Neural crest cell (in vitro differentiated cells): ENCODE measurements around the gene CAMK2B. TPM values are rescaled to one million over a fixed set of nuclear protein-coding genes. Genes with fewer than 3 reads are reported as not detected.

ENCODE experiments used
- DNase-seq: peaks from one replicate; pipeline ENCODE4 v3.0.0; 2021; ENCODE audit warnings: low read depth, mixed read lengths, low spot score
- H3K27ac Mint-ChIP-seq: one replicate; pipeline ENCODE4 v1.8.0; 2021; ENCODE audit warnings: mild to moderate bottlenecking, mixed read lengths; ENCODE audit not compliant: unreplicated experiment
- H3K27me3 Mint-ChIP-seq: 2 replicates; pipeline ENCODE4 v1.8.0; 2021; ENCODE audit warnings: low read depth, mild to moderate bottlenecking, mixed read lengths
- H3K36me3 Mint-ChIP-seq: 2 replicates; pipeline ENCODE4 v1.8.0; 2021; ENCODE audit warnings: low read depth, mild to moderate bottlenecking, mixed read lengths
- H3K4me1 Mint-ChIP-seq: 2 replicates; pipeline ENCODE4 v1.8.0; 2021; ENCODE audit warnings: mixed read lengths
- H3K4me3 Mint-ChIP-seq: one replicate; pipeline ENCODE4 v1.8.0; 2021; ENCODE audit warnings: mild to moderate bottlenecking, mixed read lengths
- H3K9me3 Mint-ChIP-seq: 2 replicates; pipeline ENCODE4 v1.8.0; 2021; ENCODE audit warnings: mixed read lengths
- total RNA-seq: library from RNA; stranded (reverse); gene quantifications from 2 replicates; pipeline ENCODE4 v1.2.1, GENCODE V29; 2021
- TF ChIP-seq, protein P1 (sequence below): fragments of 200-600 bp; sonication (generic); conservative IDR thresholded peaks from 2 replicates; pipeline ENCODE4 v1.5.0; 2021; ENCODE audit warnings: antibody characterized with exemption, mild to moderate bottlenecking

The CAMK2B gene
- total RNA-seq, 1 donor from 2014 or later = 1.6 TPM

DNA sequence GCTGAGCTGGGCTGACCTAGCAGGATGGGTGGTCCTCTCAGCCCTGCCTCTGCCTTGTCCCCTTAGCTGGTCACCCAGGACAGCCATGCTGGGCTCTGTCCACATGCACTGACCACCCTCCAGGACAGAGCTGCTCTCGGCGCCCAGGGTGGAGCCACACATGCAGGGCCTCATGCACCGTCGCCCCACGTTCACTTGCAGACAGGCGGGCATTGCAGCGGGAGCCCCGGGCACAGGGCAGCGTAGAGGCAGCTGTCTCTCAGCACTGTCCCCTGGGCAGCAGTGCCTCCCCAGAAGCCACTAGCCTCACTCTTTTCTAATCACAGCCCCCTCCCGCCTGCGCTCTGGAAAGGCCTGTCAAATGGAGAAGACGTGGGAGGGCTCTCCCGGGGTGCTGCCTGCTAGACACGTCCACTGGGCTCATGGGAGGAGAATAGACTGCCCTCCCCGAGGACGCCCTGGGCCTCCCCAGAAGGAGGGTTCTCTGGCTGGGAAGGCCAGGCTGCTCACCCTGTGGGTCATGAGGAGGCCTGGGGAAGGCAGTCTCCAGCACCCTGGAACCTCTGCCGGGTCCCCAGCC is 87.2 kb downstream of the CAMK2B start:
- H3K9me3 Mint-ChIP-seq = no peaks in the 10 kb centered on the region
- no peaks in the 10 kb centered on the region for H3K36me3 Mint-ChIP-seq
- peaks cover 10% of the 10 kb centered on the region for H3K4me1 Mint-ChIP-seq
- DNase-seq = no peak
- no peak overlapping the region for H3K27ac Mint-ChIP-seq
- no peaks in the 10 kb centered on the region for H3K27me3 Mint-ChIP-seq
- H3K4me3 Mint-ChIP-seq = no peak overlapping the region
- TF ChIP-seq, protein P1, sequence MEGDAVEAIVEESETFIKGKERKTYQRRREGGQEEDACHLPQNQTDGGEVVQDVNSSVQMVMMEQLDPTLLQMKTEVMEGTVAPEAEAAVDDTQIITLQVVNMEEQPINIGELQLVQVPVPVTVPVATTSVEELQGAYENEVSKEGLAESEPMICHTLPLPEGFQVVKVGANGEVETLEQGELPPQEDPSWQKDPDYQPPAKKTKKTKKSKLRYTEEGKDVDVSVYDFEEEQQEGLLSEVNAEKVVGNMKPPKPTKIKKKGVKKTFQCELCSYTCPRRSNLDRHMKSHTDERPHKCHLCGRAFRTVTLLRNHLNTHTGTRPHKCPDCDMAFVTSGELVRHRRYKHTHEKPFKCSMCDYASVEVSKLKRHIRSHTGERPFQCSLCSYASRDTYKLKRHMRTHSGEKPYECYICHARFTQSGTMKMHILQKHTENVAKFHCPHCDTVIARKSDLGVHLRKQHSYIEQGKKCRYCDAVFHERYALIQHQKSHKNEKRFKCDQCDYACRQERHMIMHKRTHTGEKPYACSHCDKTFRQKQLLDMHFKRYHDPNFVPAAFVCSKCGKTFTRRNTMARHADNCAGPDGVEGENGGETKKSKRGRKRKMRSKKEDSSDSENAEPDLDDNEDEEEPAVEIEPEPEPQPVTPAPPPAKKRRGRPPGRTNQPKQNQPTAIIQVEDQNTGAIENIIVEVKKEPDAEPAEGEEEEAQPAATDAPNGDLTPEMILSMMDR = no peak

DNA sequence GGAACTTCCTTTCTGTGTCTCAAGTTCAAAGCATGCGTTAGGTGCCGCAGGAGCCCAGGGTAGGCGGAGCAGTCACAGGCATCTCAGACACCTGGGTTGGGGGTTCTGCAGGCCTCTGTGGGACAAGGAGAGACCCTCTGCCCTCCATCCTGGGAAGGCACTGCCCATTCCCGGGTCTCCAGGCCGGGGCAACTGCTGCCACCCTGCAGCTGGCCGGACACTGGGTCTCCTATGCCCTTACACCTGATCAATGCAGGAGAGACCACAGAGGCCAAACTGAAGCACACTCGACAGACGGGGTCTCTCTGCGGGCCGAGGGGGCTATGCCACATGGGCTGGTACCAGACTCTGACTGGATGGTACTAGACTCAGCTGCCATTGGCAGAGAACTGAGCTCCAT is 87.7 kb downstream of the CAMK2B start:
- no peak overlapping the region for H3K4me3 Mint-ChIP-seq
- peaks cover 10% of the 10 kb centered on the region for H3K4me1 Mint-ChIP-seq
- TF ChIP-seq, protein P1 = no peak
- DNase-seq = no peak
- no peaks in the 10 kb centered on the region for H3K36me3 Mint-ChIP-seq
- no peaks in the 10 kb centered on the region for H3K9me3 Mint-ChIP-seq
- H3K27me3 Mint-ChIP-seq = no peaks in the 10 kb centered on the region
- H3K27ac Mint-ChIP-seq = no peak overlapping the region

- Mint-ChIP-seq H3K27ac (peak overlapping the region; percentile 84), H3K4me1 (peaks cover 10% of the 10 kb centered on the region), H3K27me3 (no peaks in the 10 kb centered on the region), H3K9me3 (no peaks in the 10 kb centered on the region), H3K36me3 (no peaks in the 10 kb centered on the region), H3K4me3 (no peak overlapping the region)
- DNase-seq = no peak
- TF ChIP-seq, protein P1 = no peak
Observed at GRCh38 chr7:44236333-44236728, 89.1 kb downstream of the CAMK2B start.

GRCh38 chr7:44235582-44236332 is 89.6 kb downstream of the CAMK2B start:
- no peak overlapping the region for H3K4me3 Mint-ChIP-seq
- H3K27me3 Mint-ChIP-seq = no peaks in the 10 kb centered on the region
- H3K36me3 Mint-ChIP-seq = no peaks in the 10 kb centered on the region
- no peak for DNase-seq
- no peaks in the 10 kb centered on the region for H3K9me3 Mint-ChIP-seq
- TF ChIP-seq, protein P1 = no peak
- peaks cover 5% of the 10 kb centered on the region for H3K4me1 Mint-ChIP-seq
- H3K27ac Mint-ChIP-seq = peak overlapping the region; percentile 84

- H3K27ac Mint-ChIP-seq = no peak overlapping the region
- no peaks in the 10 kb centered on the region for H3K36me3 Mint-ChIP-seq
- H3K9me3 Mint-ChIP-seq = no peaks in the 10 kb centered on the region
Observed at GRCh38 chr7:44235066-44235465, 90.3 kb downstream of the CAMK2B start.

More at GRCh38 chr7:44235066-44235465, 90.3 kb downstream of the CAMK2B start:
- TF ChIP-seq, protein P1 = no peak
- Mint-ChIP-seq H3K4me3 (no peak overlapping the region), H3K4me1 (peaks cover 5% of the 10 kb centered on the region), H3K27me3 (no peaks in the 10 kb centered on the region)
- DNase-seq = no peak
